ENCODE results near the gene ZHX3. TPM values are rescaled to one million over a fixed set of nuclear protein-coding genes. Genes with fewer than 3 reads are reported as not detected.

The ZHX3 gene
- total and polyA plus RNA-seq, 2 donors: 4.1 to 4.2 TPM

GRCh38 chr20:41173791-41174341, 143.7 kb downstream of the ZHX3 start:
- WGBS: 98% methylated on average over 13 of the region's 13 CpGs
- Histone ChIP-seq H3K4me1 (ENCODE audit: control insufficient read depth in 2 of 2, insufficient read depth in 2 of 2, low read length in 2 of 2) (no peaks in the 10 kb centered on the region), H3K27ac (ENCODE audit: low read depth in 1 of 2, low read length in 1 of 2) (no peak overlapping the region), H3K9me3 (ENCODE audit: control insufficient read depth in 2 of 2, insufficient read depth in 1 of 2, low read length in 1 of 2) (no peaks in the 10 kb centered on the region), H3K4me3 (ENCODE audit: low read length in 2 of 2) (no peak overlapping the region), H3K27me3 (ENCODE audit: control insufficient read depth in 2 of 2, insufficient read depth in 1 of 2, low read length in 1 of 2) (no peaks in the 10 kb centered on the region), H3K36me3 (ENCODE audit: control insufficient read depth in 2 of 2, insufficient read depth in 2 of 2, low read length in 1 of 2) (peaks cover 84 to 91% of the 10 kb centered on the region in 2 donors)
- DNase-seq (ENCODE audit: low read depth in 6 of 9, low spot score in 9 of 9): no peak

- Histone ChIP-seq H3K27me3 (ENCODE audit: control insufficient read depth in 2 of 2, insufficient read depth in 1 of 2, low read length in 1 of 2) (no peaks in the 10 kb centered on the region), H3K27ac (ENCODE audit: low read depth in 1 of 2, low read length in 1 of 2) (no peak overlapping the region), H3K36me3 (ENCODE audit: control insufficient read depth in 2 of 2, insufficient read depth in 2 of 2, low read length in 1 of 2) (peaks cover 87 to 95% of the 10 kb centered on the region in 2 donors), H3K4me1 (ENCODE audit: control insufficient read depth in 2 of 2, insufficient read depth in 2 of 2, low read length in 2 of 2) (no peaks in the 10 kb centered on the region), H3K9me3 (ENCODE audit: control insufficient read depth in 2 of 2, insufficient read depth in 1 of 2, low read length in 1 of 2) (no peaks in the 10 kb centered on the region), H3K4me3 (ENCODE audit: low read length in 2 of 2) (no peak overlapping the region)
- 58% methylated on average over 9 of the region's 9 CpGs for WGBS
- DNase-seq (ENCODE audit: low read depth in 6 of 9, low spot score in 9 of 9): peak in 2 of 9 donors; percentile 56 to 60
Observed at GRCh38 chr20:41173161-41173721, 144.3 kb downstream of the ZHX3 start.

GRCh38 chr20:41172296-41173140, 145.0 kb downstream of the ZHX3 start:
- DNase-seq (ENCODE audit: low read depth in 6 of 9, low spot score in 9 of 9): no peak
- no peak overlapping the region for H3K4me3 ChIP-seq (ENCODE audit: low read length in 2 of 2)
- 96% methylated on average over 18 of the region's 18 CpGs for WGBS
- H3K27me3 ChIP-seq (ENCODE audit: control insufficient read depth in 2 of 2, insufficient read depth in 1 of 2, low read length in 1 of 2): no peaks in the 10 kb centered on the region
- peaks cover 89 to 98% of the 10 kb centered on the region in 2 donors for H3K36me3 ChIP-seq (ENCODE audit: control insufficient read depth in 2 of 2, insufficient read depth in 2 of 2, low read length in 1 of 2)
- H3K9me3 ChIP-seq (ENCODE audit: control insufficient read depth in 2 of 2, insufficient read depth in 1 of 2, low read length in 1 of 2): no peaks in the 10 kb centered on the region
- no peaks in the 10 kb centered on the region for H3K4me1 ChIP-seq (ENCODE audit: control insufficient read depth in 2 of 2, insufficient read depth in 2 of 2, low read length in 2 of 2)
- H3K27ac ChIP-seq (ENCODE audit: low read depth in 1 of 2, low read length in 1 of 2): peak overlapping the region in 1 of 2 donors; percentile 1

- DNase-seq (ENCODE audit: low read depth in 6 of 9, low spot score in 9 of 9): no peak
- 96% methylated on average over 3 of the region's 3 CpGs for WGBS
Observed at GRCh38 chr20:41171736-41172295, 145.7 kb downstream of the ZHX3 start.

GRCh38 chr20:41170386-41171105, 147.0 kb downstream of the ZHX3 start:
- 98% methylated on average over 6 of the region's 6 CpGs for WGBS
- no peak for DNase-seq (ENCODE audit: low read depth in 6 of 9, low spot score in 9 of 9)
- peaks cover 91 to 99% of the 10 kb centered on the region in 2 donors for H3K36me3 ChIP-seq (ENCODE audit: control insufficient read depth in 2 of 2, insufficient read depth in 2 of 2, low read length in 1 of 2)
- H3K4me3 ChIP-seq (ENCODE audit: low read length in 2 of 2): no peak overlapping the region
- no peak overlapping the region for H3K27ac ChIP-seq (ENCODE audit: low read depth in 1 of 2, low read length in 1 of 2)
- H3K9me3 ChIP-seq (ENCODE audit: control insufficient read depth in 2 of 2, insufficient read depth in 1 of 2, low read length in 1 of 2): no peaks in the 10 kb centered on the region
- H3K27me3 ChIP-seq (ENCODE audit: control insufficient read depth in 2 of 2, insufficient read depth in 1 of 2, low read length in 1 of 2): no peaks in the 10 kb centered on the region
- no peaks in the 10 kb centered on the region for H3K4me1 ChIP-seq (ENCODE audit: control insufficient read depth in 2 of 2, insufficient read depth in 2 of 2, low read length in 2 of 2)

More at GRCh38 chr20:41171736-41172295, 145.7 kb downstream of the ZHX3 start:
- peaks cover 89 to 99% of the 10 kb centered on the region in 2 donors for H3K36me3 ChIP-seq (ENCODE audit: control insufficient read depth in 2 of 2, insufficient read depth in 2 of 2, low read length in 1 of 2)
- no peaks in the 10 kb centered on the region for H3K27me3 ChIP-seq (ENCODE audit: control insufficient read depth in 2 of 2, insufficient read depth in 1 of 2, low read length in 1 of 2)
- no peaks in the 10 kb centered on the region for H3K4me1 ChIP-seq (ENCODE audit: control insufficient read depth in 2 of 2, insufficient read depth in 2 of 2, low read length in 2 of 2)
- H3K27ac ChIP-seq (ENCODE audit: low read depth in 1 of 2, low read length in 1 of 2): no peak overlapping the region
- H3K4me3 ChIP-seq (ENCODE audit: low read length in 2 of 2): no peak overlapping the region
- H3K9me3 ChIP-seq (ENCODE audit: control insufficient read depth in 2 of 2, insufficient read depth in 1 of 2, low read length in 1 of 2): no peaks in the 10 kb centered on the region

GRCh38 chr20:41169791-41170351, 147.7 kb downstream of the ZHX3 start:
- WGBS: 97% methylated on average over 14 of the region's 14 CpGs
- peaks cover 95 to 99% of the 10 kb centered on the region in 2 donors for H3K36me3 ChIP-seq (ENCODE audit: control insufficient read depth in 2 of 2, insufficient read depth in 2 of 2, low read length in 1 of 2)
- no peaks in the 10 kb centered on the region for H3K27me3 ChIP-seq (ENCODE audit: control insufficient read depth in 2 of 2, insufficient read depth in 1 of 2, low read length in 1 of 2)
- H3K9me3 ChIP-seq (ENCODE audit: control insufficient read depth in 2 of 2, insufficient read depth in 1 of 2, low read length in 1 of 2): no peaks in the 10 kb centered on the region
- no peak for DNase-seq (ENCODE audit: low read depth in 6 of 9, low spot score in 9 of 9)
- no peak overlapping the region for H3K4me3 ChIP-seq (ENCODE audit: low read length in 2 of 2)
- H3K4me1 ChIP-seq (ENCODE audit: control insufficient read depth in 2 of 2, insufficient read depth in 2 of 2, low read length in 2 of 2): no peaks in the 10 kb centered on the region
- H3K27ac ChIP-seq (ENCODE audit: low read depth in 1 of 2, low read length in 1 of 2): no peak overlapping the region

GRCh38 chr20:41169162-41169690, 148.3 kb downstream of the ZHX3 start:
- 97% methylated on average over 9 of the region's 9 CpGs for WGBS
- DNase-seq (ENCODE audit: low read depth in 6 of 9, low spot score in 9 of 9): no peak
- no peak overlapping the region for H3K27ac ChIP-seq (ENCODE audit: low read depth in 1 of 2, low read length in 1 of 2)

GRCh38 chr20:41168281-41169161, 149.0 kb downstream of the ZHX3 start:
- DNase-seq (ENCODE audit: low read depth in 6 of 9, low spot score in 9 of 9): no peak
- H3K36me3 ChIP-seq (ENCODE audit: control insufficient read depth in 2 of 2, insufficient read depth in 2 of 2, low read length in 1 of 2): peaks cover 95 to 99% of the 10 kb centered on the region in 2 donors
- 93% methylated on average over 10 of the region's 10 CpGs for WGBS
- H3K27ac ChIP-seq (ENCODE audit: low read depth in 1 of 2, low read length in 1 of 2): no peak overlapping the region
- H3K27me3 ChIP-seq (ENCODE audit: control insufficient read depth in 2 of 2, insufficient read depth in 1 of 2, low read length in 1 of 2): no peaks in the 10 kb centered on the region
- no peaks in the 10 kb centered on the region for H3K4me1 ChIP-seq (ENCODE audit: control insufficient read depth in 2 of 2, insufficient read depth in 2 of 2, low read length in 2 of 2)
- H3K9me3 ChIP-seq (ENCODE audit: control insufficient read depth in 2 of 2, insufficient read depth in 1 of 2, low read length in 1 of 2): no peaks in the 10 kb centered on the region
- H3K4me3 ChIP-seq (ENCODE audit: low read length in 2 of 2): no peak overlapping the region

More at GRCh38 chr20:41169162-41169690, 148.3 kb downstream of the ZHX3 start:
- Histone ChIP-seq H3K36me3 (ENCODE audit: control insufficient read depth in 2 of 2, insufficient read depth in 2 of 2, low read length in 1 of 2) (peaks cover 95 to 99% of the 10 kb centered on the region in 2 donors), H3K4me1 (ENCODE audit: control insufficient read depth in 2 of 2, insufficient read depth in 2 of 2, low read length in 2 of 2) (no peaks in the 10 kb centered on the region), H3K27me3 (ENCODE audit: control insufficient read depth in 2 of 2, insufficient read depth in 1 of 2, low read length in 1 of 2) (no peaks in the 10 kb centered on the region), H3K4me3 (ENCODE audit: low read length in 2 of 2) (no peak overlapping the region), H3K9me3 (ENCODE audit: control insufficient read depth in 2 of 2, insufficient read depth in 1 of 2, low read length in 1 of 2) (no peaks in the 10 kb centered on the region)

Measured in thymus (tissue), 11 donors.